GM21825 (cell line): ENCODE data around the gene AP2A2.
"Not testable (repeated sequence)": the region's sequence is repeated elsewhere in the genome, so short reads cannot be mapped to it uniquely, and the experiment has no call there.

Source experiments
- ATAC-seq: cut with Tn5 transposase; IDR thresholded peaks from one replicate; pipeline ENCODE4 v1.9.1; 2021; ENCODE audit warnings: mild to moderate bottlenecking, moderate library complexity; ENCODE audit not compliant: unreplicated experiment

The AP2A2 gene

GRCh38 chr11:971731-972365 lies 46.2 kb downstream of the AP2A2 start:
- no peak for ATAC-seq

- no peak for ATAC-seq
Measured at GRCh38 chr11:972523-973211, 47.0 kb downstream of the AP2A2 start.

DNA sequence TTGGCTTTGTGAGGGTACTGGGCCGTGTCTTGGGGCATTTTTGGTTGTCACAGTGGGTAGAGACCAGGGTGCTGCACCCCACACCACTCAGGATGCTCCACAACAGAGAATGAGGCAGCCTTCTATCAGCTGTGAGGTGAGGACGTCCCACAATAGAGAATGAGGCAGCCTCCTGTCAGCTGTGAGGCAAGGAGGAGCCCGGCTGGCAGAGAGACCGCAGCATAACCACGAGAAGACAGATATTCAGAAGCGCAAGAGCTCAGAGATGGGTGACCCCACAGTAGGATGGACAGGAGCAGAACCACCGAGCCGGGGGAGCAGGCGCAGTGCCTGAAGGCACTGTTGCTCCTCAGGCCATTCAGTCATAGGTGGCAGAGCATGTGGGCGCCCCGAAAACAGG lies 47.6 kb downstream of the AP2A2 start:
- no peak for ATAC-seq

GRCh38 chr11:975376-975775 lies 49.7 kb downstream of the AP2A2 start:
- not testable (repeated sequence) for ATAC-seq

- ATAC-seq: no peak
Measured at GRCh38 chr11:975827-976226, 50.2 kb downstream of the AP2A2 start.

DNA sequence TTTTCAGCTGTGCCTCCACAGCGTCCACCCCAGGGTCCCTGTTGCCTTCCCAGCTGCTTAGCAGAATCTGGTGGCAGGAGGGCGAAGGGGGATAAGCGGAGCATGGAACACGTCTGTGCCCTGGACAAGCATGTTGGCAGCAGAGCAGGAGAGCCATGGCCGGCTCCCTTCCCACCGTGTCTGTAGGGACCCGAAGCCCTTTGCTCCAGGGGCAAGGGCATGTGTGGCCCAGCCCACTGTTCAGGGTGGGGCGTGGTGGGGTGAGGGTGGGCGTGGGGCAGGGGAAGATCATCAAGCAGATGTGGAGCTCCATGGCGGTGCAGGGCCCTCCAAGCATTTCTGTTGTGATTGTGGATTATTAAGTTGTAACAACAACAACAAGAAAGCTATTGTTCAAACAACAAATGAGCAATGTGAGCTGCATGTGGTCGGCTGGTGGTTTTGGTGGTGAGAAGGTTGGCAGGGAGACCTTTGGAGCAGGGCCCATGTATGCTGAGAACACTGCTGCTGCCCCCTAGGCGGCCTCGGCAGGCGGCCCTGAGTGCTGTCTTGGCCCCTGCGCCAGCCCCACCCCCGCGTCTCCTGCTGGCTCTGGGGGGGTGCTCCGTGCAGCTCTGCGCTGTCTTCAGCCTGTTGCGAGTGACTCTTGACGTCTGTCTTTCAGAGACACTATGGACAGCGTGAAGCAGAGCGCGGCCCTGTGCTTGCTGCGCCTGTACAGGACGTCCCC lies 50.9 kb downstream of the AP2A2 start:
- ATAC-seq: no peak

- no peak for ATAC-seq
Measured at GRCh38 chr11:977830-978720, 52.4 kb downstream of the AP2A2 start.

DNA sequence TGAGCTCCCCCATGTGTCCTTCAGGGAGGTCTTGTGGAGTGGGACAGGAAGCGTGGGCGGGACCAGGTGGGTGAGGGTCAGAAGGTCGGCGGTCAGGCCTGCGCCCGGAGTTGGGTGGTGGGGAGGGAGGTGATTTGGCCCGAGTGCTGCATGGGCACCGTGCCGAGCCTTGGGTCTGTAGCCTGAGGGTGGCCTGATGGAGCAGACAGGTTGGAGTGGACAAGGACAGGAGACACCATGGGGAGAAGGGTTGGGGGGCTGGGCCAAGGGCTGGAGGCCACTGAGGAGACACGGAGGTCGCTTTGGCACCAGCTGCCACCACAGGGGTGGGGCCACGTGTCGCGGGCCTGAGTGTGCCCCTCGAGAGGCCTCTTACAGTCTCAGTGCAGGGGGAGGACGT lies 53.1 kb downstream of the AP2A2 start:
- ATAC-seq: no peak

GRCh38 chr11:980438-981357 lies 55.0 kb downstream of the AP2A2 start:
- no peak for ATAC-seq

- ATAC-seq: no peak
Measured at GRCh38 chr11:981764-982163, 56.1 kb downstream of the AP2A2 start.

DNA sequence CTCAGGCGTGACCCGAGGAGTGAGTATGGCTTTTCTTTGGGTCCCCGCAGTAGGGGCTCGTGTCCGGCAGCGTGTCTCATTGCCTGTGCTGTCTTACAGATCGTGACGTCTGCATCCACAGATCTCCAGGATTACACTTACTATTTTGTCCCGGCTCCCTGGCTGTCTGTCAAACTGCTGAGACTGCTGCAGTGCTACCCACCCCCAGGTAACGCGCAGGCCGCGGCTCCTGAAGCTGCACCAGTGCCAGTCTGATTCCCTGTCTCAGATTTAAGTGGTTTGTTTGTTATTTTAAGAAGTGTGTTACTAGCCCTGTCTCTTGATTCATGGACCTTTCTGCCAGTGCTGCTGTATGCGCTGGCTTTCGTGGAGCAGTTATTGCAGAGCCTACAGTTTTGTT lies 58.9 kb downstream of the AP2A2 start:
- ATAC-seq: no peak

GRCh38 chr11:985406-985805 lies 59.7 kb downstream of the AP2A2 start:
- ATAC-seq: no peak

DNA sequence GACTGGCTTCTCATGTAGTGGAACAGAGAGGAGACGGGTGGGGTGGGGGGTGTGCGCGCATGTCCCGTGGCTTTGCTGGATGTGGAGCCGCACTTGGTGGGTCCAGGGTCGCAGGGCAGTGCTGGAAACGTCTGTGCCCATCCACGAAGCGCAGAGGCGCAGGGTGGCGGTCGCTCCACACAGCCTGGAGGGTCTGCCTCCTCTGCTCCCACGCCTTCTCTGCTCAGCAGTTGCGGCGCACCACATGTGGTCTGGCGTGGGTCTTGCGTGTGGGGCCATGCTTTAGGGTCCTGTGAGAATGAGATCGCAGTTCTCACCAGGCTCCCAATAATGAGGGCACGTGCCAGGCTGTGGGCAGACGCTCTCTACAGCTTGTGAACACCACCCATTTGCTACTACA lies 60.2 kb downstream of the AP2A2 start:
- no peak for ATAC-seq

DNA sequence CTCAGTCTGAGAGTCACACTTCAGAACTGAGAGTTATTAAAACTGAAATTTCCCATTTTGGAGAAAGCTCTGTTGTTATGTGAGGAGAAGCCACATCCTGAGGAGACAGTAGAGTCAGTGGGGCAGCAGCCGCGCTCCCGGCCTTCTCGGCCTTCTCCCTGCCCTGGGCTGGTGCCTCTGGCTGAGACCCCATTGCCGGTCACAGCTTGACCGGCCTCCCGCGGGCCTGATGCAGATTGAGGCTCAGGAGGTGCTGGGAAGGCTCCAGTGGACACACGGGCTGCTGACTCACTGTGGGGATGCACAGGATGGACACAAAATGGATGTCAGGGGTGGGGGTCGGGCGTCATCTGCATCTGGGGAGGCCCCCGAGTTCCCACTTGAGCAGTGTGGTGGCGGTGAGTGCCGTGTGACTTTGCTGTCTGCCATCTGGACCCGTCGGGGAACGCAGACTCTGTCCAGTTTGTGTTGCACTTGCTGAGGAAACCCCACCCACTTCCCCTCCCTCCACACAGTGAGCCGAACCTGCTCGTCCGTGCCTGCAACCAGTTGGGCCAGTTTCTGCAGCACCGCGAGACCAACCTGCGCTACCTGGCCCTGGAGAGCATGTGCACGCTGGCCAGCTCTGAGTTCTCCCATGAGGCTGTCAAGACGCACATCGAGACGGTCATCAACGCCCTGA lies 60.7 kb downstream of the AP2A2 start:
- no peak for ATAC-seq

DNA sequence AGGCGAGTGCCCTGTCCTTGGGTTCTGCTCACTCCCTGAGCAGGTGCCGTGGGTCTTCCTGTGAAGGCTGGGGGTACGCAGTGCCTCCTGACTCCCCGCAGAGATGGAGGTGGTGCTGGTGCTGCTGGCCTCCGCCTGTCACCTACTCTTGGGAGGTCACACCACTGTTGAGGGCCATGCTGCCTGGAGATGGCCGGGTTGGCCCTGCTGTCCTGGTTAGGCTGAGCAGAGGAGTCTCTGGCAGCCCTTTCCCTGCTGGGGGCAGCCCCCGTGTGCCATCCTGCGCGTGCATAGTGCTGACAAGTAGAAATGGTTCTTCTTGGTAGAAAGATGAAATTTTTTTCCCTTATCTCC lies 61.3 kb downstream of the AP2A2 start:
- ATAC-seq: no peak

GRCh38 chr11:987671-988070 lies 62.0 kb downstream of the AP2A2 start:
- ATAC-seq: no peak

DNA sequence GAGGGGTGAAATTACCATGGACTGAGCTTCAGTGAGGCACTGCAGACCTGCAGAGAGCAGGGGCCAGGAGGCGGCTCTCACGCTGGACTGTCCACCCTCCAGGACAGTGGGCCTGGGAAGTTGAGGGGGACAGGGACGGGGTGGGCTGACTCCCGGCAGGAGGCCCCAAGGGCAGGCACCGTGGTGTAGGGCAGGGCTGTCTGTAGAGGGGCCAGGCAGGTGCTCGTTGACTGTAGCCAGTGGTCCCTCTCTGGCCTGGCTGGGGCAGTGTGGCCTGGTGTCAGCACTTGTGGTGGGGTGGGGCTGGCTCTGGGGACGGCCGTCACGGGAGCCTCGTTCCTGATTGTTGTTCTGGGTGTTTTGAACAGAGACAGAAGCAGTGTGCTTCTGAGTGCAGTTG lies 64.4 kb downstream of the AP2A2 start:
- ATAC-seq: no peak

DNA sequence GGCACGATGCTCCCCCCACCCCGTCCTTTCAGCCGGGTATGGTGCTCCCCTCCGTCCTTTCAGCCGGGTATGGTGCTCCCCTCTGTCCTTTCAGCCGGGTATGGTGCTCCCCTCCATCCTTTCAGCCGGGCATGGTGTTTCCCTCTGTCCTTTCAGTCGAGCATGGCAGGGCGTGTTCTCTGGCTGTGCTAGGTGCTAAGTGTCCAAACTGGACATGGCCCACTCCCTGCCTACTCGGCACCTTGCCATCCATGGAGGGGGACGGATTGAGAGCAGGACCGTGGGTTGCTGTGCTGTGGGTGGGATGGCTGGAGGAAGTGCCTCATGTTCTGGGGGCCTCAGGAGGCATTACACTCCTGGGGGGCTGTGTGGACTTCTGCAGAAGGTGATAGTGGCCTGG lies 65.4 kb downstream of the AP2A2 start:
- ATAC-seq: no peak

GRCh38 chr11:991711-992307 lies 66.1 kb downstream of the AP2A2 start:
- no peak for ATAC-seq
